Subcutaneous adipose tissue (tissue), 4 donors: ENCODE results near the gene PRKG1. TPM values are rescaled to one million over a fixed set of nuclear protein-coding genes. Genes with fewer than 3 reads are reported as not detected.

Source experiments
- total RNA-seq, 4 donors: library from RNA; depleted of rRNA; stranded (reverse); fragments of >200 nt; gene quantifications; one replicate each; pipeline ENCODE4 v1.1.0, GENCODE V29; 2016
- TF ChIP-seq, protein P1 (sequence below): fragments of 450-650 bp; IDR thresholded peaks from one replicate; pipeline ENCODE4 v1.5.1; 2016; ENCODE audit warnings: low read depth, mild to moderate bottlenecking, control low read depth, antibody characterized with exemption, moderate library complexity

PRKG1 gene
- total RNA-seq, 4 donors from 2014 or later: 7.6 to 17.2 (median 10.7) TPM

DNA sequence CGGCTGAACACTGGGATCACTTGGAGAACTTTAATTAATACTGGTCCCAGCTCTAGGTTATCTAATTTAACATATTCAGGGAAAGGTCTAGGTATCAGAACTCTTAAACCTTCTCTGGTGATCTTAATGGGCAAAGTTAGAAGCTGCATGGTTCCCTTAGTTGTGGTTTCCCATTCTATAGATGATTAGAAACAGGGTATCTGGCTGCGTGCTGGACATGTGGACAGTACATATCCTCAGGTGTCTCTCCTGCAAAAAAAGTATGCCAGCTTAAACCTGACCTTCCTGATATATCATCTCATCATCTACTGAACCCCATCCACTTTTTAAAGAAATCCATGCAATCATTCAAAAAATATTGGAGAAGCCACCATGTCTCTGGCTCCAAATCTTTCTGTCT is 955.3 kb downstream of the PRKG1 start:
- TF ChIP-seq, protein P1, sequence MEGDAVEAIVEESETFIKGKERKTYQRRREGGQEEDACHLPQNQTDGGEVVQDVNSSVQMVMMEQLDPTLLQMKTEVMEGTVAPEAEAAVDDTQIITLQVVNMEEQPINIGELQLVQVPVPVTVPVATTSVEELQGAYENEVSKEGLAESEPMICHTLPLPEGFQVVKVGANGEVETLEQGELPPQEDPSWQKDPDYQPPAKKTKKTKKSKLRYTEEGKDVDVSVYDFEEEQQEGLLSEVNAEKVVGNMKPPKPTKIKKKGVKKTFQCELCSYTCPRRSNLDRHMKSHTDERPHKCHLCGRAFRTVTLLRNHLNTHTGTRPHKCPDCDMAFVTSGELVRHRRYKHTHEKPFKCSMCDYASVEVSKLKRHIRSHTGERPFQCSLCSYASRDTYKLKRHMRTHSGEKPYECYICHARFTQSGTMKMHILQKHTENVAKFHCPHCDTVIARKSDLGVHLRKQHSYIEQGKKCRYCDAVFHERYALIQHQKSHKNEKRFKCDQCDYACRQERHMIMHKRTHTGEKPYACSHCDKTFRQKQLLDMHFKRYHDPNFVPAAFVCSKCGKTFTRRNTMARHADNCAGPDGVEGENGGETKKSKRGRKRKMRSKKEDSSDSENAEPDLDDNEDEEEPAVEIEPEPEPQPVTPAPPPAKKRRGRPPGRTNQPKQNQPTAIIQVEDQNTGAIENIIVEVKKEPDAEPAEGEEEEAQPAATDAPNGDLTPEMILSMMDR: no peak

DNA sequence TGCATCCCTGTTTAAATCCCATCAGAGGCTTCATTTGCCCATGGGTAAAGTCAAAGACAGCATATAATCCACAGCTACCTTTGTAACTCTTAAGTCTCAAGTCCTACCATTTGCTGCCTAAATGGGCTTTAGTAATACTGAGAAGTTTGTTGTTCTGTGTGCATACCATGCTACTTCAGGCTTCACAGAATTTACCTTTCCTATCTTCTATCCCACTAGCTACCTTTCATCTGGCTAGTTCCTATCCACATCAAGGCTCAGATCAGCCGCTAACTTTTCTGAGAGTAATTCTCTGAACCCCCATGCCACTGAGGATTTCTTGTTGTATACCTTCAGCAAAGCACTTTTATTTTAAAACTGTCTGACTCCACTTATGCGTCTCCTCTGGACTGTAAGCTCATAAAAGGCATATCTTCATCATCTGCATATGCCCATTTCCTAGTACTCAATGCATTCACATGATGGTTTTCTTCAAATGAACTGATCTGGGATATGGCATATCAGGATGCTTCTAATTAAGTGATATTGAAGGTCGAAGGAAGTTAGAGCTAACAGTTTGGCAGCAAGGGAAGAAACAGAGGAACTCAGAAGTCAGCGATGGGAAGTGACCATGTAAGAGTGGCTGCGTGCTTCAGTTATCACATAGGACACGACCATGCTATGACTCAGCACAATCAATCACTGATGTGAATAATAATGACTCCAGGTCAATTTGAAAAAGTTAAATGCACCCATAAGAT is 955.9 kb downstream of the PRKG1 start:
- TF ChIP-seq, protein P1: no peak

DNA sequence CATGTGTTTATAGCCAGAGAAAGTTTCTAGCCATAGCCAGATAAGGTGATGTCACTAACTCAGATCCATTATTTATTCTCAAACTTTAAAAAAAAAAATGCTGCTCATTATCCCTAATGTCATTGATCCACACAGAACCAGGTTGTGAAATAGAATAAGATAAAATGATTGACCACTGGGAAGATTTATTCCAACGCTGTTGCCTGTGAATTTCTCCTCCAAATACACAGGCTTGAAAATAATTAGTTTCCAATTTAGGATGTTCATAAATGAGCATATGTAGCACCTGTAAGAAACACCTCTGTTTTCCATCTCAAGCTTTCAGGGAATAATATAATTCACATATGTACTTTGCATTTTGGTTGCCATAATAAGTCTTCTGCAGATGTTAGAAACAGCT is 956.7 kb downstream of the PRKG1 start:
- TF ChIP-seq, protein P1: no peak

DNA sequence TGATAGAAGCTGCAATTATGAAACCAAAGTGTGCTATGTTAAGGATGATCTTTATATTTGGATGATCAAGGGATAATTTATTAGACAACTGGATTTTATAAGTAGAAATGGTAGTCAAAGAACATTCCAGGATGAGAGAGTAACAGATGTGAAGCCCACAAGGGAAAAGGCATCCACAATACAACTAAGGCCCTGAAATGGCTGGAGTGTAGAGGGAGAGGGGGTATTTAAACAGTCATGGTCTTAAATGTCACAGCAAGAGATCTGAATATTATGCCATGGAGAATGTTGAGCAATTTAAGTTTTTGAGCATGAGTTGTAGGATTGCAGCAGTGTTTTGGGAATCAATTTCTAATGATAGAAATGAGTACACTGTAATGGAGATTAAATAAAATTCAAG is 957.5 kb downstream of the PRKG1 start:
- TF ChIP-seq, protein P1: no peak

DNA sequence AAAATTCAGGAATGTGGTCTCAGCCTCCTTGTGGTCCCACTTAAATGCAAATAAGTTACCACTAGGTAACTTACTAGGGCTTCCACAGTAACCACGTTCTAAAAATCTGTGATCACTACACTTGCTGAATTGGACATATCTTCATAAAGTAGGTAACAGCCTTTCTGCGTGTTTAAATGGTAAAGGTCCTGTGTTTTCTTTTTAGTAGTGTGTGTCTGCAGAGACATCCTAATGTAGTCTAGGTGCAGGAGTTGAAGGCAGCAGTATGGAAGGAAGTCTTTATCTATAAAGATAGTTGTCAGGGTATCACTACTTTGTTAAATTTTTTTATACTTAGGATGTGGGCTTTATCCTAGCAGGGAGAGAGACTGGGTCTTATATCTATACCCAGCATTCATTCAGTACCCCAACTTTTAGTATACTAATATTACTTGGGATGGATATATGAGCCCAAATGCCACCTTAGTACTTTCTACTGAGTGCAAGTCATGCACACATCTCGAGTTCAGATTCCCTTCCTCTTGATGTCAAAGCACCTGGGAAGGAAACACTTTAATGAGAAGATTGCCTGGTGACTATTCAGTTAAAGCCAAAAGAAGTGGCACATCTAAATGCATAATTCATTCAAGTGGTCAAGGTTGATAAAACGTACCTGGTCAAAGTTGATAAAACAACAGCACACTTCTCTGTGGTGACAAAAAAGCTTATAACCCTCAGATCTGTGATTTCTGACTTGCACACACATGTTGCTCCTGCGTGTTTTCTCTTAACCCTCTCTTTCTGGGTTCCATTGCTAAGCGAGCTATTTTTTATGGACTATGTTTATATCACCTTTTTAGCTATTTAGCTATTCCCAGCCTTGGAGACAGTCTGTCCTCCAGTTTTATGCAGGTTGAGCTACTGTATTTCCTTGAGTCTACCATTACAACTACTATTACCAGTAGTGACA is 958.7 kb downstream of the PRKG1 start:
- TF ChIP-seq, protein P1: no peak

DNA sequence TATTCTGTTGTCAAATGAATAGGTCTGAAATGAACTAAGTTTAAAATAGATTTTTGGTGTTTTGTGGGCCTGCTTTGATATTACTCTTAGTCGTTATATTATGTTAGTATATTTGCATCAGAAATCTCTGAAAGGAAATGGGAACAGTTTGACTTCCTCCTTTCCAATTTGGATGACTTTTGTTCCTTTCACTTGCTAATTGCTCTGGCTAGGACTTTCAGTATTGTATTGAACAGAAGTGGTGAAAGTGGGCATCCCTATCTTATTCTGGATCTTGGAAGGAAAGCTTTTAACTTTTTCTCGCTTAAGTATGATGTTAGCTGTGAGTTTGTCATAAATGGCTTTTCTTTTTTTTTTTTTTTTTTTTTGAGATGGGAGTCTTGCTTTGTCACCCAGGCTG is 966.2 kb downstream of the PRKG1 start:
- TF ChIP-seq, protein P1: no peak

DNA sequence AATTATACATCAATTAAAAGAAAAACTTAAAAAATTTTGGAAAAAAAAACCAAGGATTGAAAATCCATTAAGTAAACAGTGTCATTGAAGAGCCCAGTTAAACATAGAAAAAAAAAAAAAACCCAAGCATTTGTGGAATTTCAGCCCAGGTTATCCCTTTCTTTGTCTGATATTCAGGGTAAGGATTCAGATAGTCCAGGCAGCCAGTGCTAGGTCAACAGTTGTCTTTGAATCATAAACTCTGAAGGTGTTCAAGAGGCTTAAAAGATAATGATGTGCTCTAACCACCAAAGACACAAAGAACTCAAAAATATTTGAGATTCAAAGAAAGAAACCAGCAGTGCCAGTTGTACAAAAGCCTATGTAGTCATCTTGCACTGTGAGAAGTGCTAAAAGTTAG is 969.5 kb downstream of the PRKG1 start:
- TF ChIP-seq, protein P1: no peak
